Keratinocyte (primary cell): ENCODE measurements around the gene AGPAT3.

Experiments
- EZH2 ChIP-seq: IDR thresholded peaks from one replicate; pipeline ENCODE4 v1.6.1; 2012; ENCODE audit warnings: inconsistent platforms, mild to moderate bottlenecking, low read length, moderate library complexity
- TF ChIP-seq, protein P1 (sequence below), 3 experiments: IDR thresholded peaks in 1 of 3; conservative IDR thresholded peaks in 1 of 3; optimal IDR thresholded peaks in 1 of 3; 2 replicates in 2 of 3; 3 replicates in 1 of 3; pipeline versions ENCODE3 to v1.5.1; 2011; ENCODE audit warnings: low read length in 3 of 3, mild to moderate bottlenecking in 3 of 3, moderate library complexity in 2 of 3, control low read depth in 1 of 3, inconsistent platforms in 1 of 3; ENCODE audit not compliant: insufficient read depth in 2 of 3; ENCODE audit errors: extremely low read depth in 1 of 3

DNA sequence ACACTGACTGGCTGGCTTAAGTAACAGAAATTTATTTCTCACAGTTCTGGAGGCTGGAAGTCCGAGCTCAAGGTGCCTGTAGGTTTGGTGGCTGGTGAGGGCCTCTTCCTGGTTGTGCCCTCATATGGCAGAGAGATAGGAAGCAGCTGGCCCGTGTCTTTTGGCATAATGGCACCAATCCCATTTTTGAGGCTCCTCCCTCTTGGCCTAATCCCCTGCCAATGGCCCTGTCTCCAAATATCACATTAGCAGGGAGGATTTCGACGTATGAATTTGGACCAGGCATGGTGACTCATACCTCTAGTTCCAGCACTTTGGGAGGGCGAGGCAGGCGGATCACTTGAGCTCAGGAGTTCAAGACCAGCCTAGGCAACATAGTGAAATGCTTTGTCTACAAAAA lies 37.4 kb downstream of the AGPAT3 start:
- TF ChIP-seq, protein P1, sequence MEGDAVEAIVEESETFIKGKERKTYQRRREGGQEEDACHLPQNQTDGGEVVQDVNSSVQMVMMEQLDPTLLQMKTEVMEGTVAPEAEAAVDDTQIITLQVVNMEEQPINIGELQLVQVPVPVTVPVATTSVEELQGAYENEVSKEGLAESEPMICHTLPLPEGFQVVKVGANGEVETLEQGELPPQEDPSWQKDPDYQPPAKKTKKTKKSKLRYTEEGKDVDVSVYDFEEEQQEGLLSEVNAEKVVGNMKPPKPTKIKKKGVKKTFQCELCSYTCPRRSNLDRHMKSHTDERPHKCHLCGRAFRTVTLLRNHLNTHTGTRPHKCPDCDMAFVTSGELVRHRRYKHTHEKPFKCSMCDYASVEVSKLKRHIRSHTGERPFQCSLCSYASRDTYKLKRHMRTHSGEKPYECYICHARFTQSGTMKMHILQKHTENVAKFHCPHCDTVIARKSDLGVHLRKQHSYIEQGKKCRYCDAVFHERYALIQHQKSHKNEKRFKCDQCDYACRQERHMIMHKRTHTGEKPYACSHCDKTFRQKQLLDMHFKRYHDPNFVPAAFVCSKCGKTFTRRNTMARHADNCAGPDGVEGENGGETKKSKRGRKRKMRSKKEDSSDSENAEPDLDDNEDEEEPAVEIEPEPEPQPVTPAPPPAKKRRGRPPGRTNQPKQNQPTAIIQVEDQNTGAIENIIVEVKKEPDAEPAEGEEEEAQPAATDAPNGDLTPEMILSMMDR (optimal IDR thresholded peaks at IDR 0.05 in 1 of 3, IDR thresholded peaks at IDR 0.05 in 1 of 3, conservative IDR thresholded peaks at IDR 0.05 in 1 of 3; ENCODE audit: extremely low read depth in 1 of 3, insufficient read depth in 2 of 3, low read length in 3 of 3) = no peak
- no peak for TF ChIP-seq EZH2
